ENCODE measurements around the gene ZNF391. TPM values are rescaled to one million over a fixed set of nuclear protein-coding genes. Genes with fewer than 3 reads are reported as not detected.

ZNF391 gene
- total RNA-seq, 1 experiment from 2014 or later, result 5.4 TPM

DNA sequence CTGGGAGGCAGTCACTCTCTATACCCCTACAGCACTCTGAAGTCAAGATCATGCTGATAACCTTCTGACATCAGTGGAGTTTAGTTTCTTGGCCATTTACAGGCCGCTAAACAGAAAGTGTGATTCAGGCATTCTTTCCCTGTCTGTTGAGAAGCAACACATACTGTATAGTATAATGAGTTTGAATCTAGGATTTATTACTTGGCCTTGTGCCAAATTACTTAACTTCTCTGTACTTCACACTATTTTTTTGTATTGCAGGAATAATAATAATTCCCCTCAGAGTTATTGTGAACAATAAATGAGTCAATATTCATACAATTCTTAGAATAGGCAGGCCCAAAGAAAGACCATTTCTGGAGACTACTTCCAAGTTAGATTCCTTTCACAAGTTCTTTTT is 4.1 kb downstream of the ZNF391 start:
- H2BK15ac ChIP-seq (ENCODE audit: low read depth, low read length), result no peak overlapping the region
- H3K79me1 ChIP-seq (ENCODE audit: insufficient read depth, low read depth, low read length, poor library complexity, severe bottlenecking), result peaks cover 4% of the 10 kb centered on the region
- no peak for DNase-seq
- H2BK20ac ChIP-seq (ENCODE audit: low read depth, low read length, poor library complexity, severe bottlenecking), result no peak overlapping the region
- WGBS (ENCODE audit: extremely low coverage, insufficient read length, low lambda C conversion rate), result no CpG with 5 or more reads among the region's 1 CpG
- H4K91ac ChIP-seq (ENCODE audit: insufficient read length, low read depth, low read length), result no peak overlapping the region
- Mint-ChIP-seq H3K4me3 (no peak overlapping the region), H3K36me3 (ENCODE audit: insufficient read depth in 1 of 3, low read depth in 3 of 3) (peaks cover 33 to 40% (median 36%) of the 10 kb centered on the region in 3 experiments), H3K9me3 (peaks cover 18 to 36% of the 10 kb centered on the region in 2 experiments), H3K27me3 (ENCODE audit: low read depth) (no peaks in the 10 kb centered on the region), H3K27ac (no peak overlapping the region), H3K4me1 (peaks cover 8 to 14% of the 10 kb centered on the region in 2 experiments)
- no peak overlapping the region for H3K4ac ChIP-seq (ENCODE audit: low read depth, low read length)
- no peak overlapping the region for H2BK120ac ChIP-seq (ENCODE audit: low read depth, low read length, poor library complexity, severe bottlenecking)
- H3K56ac ChIP-seq (ENCODE audit: insufficient read length, low read depth, low read length), result no peak overlapping the region
- H3K14ac ChIP-seq (ENCODE audit: insufficient read depth, low read length), result no peak overlapping the region
- H3T11ph ChIP-seq (ENCODE audit: low read length), result no peak overlapping the region
- H3K79me2 ChIP-seq (ENCODE audit: insufficient read depth, low read length), result peaks cover 2% of the 10 kb centered on the region; the same call in 1 of the 2 replicates
- no peak overlapping the region for H4K8ac ChIP-seq (replicated peaks; ENCODE audit: insufficient read length, low read depth, low read length)
- no peak overlapping the region for H2AK5ac ChIP-seq (ENCODE audit: insufficient read length, low read length)
- no peaks in the 10 kb centered on the region for H3K4me1 ChIP-seq (ENCODE audit: insufficient read depth, low read length)
- H3K27ac ChIP-seq (ENCODE audit: insufficient read length, low read depth, low read length), result no peak overlapping the region
- H3K9me3 ChIP-seq (ENCODE audit: control insufficient read depth, low read depth, low read length), result peaks cover under 1% of the 10 kb centered on the region
- H2BK5ac ChIP-seq (ENCODE audit: insufficient read length, low read length), result no peak overlapping the region
- TF ChIP-seq, protein P1, sequence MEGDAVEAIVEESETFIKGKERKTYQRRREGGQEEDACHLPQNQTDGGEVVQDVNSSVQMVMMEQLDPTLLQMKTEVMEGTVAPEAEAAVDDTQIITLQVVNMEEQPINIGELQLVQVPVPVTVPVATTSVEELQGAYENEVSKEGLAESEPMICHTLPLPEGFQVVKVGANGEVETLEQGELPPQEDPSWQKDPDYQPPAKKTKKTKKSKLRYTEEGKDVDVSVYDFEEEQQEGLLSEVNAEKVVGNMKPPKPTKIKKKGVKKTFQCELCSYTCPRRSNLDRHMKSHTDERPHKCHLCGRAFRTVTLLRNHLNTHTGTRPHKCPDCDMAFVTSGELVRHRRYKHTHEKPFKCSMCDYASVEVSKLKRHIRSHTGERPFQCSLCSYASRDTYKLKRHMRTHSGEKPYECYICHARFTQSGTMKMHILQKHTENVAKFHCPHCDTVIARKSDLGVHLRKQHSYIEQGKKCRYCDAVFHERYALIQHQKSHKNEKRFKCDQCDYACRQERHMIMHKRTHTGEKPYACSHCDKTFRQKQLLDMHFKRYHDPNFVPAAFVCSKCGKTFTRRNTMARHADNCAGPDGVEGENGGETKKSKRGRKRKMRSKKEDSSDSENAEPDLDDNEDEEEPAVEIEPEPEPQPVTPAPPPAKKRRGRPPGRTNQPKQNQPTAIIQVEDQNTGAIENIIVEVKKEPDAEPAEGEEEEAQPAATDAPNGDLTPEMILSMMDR (conservative IDR thresholded peaks at IDR 0.05), result no peak
- H3K4me2 ChIP-seq (ENCODE audit: insufficient read depth, insufficient read length, low read length), result no peak overlapping the region
- H2BK12ac ChIP-seq (ENCODE audit: insufficient read length, low read depth, low read length), result no peak overlapping the region
- peaks cover 6% of the 10 kb centered on the region for H3K23me2 ChIP-seq (ENCODE audit: insufficient read length, low read depth, low read length, poor library complexity, severe bottlenecking)
- no peak overlapping the region for H3K23ac ChIP-seq (ENCODE audit: insufficient read length, low read depth, low read length)
- no peak overlapping the region for H2AFZ ChIP-seq (ENCODE audit: low read length)
- no peak overlapping the region for H3K9ac ChIP-seq (ENCODE audit: extremely low read depth, insufficient read length, low read length)
- H3K18ac ChIP-seq (ENCODE audit: insufficient read length, low read depth, low read length), result no peak overlapping the region
- no peaks in the 10 kb centered on the region for H4K20me1 ChIP-seq (ENCODE audit: control insufficient read depth, insufficient read depth, insufficient read length)
- no peaks in the 10 kb centered on the region for H3K27me3 ChIP-seq (ENCODE audit: insufficient read depth, low read length)
- no peak overlapping the region for H4K5ac ChIP-seq (ENCODE audit: insufficient read length, low read depth, low read length)
